ENCODE data around the gene SLC6A6. TPM values are rescaled to one million over a fixed set of nuclear protein-coding genes. Genes with fewer than 3 reads are reported as not detected.

SLC6A6 gene
- total and polyA plus RNA-seq, 12 donors = 10.6 to 197 (median 85.6) TPM

DNA sequence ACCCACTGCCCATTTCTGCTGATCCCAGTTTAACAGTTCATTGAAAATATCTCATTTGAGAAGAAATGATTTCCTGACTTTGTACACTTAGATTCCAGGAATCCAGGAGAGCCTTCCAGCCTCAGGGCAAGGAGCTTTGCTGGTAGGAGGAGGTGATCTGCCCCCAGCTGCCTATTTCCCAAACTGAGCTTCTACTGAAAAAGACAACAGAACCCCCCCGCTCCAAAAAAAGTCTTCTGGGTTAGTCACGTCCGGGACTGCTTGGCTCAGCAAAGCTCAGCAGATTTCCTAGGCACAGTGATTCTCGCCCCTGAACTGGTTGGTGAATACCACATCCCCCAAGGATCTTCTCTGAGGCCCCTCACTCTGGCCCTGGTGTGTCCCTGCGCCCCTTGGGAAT lies 13.1 kb downstream of the SLC6A6 start:
- H3K4me3 ChIP-seq = no peak overlapping the region
- no peaks in the 10 kb centered on the region for H3K9me3 ChIP-seq (replicated peaks in 1 of 3)
- TF ChIP-seq POLR2A (IDR thresholded peaks at IDR 0.05) = peak in 1 of 2 donors; percentile 4
- TF ChIP-seq, protein P1, sequence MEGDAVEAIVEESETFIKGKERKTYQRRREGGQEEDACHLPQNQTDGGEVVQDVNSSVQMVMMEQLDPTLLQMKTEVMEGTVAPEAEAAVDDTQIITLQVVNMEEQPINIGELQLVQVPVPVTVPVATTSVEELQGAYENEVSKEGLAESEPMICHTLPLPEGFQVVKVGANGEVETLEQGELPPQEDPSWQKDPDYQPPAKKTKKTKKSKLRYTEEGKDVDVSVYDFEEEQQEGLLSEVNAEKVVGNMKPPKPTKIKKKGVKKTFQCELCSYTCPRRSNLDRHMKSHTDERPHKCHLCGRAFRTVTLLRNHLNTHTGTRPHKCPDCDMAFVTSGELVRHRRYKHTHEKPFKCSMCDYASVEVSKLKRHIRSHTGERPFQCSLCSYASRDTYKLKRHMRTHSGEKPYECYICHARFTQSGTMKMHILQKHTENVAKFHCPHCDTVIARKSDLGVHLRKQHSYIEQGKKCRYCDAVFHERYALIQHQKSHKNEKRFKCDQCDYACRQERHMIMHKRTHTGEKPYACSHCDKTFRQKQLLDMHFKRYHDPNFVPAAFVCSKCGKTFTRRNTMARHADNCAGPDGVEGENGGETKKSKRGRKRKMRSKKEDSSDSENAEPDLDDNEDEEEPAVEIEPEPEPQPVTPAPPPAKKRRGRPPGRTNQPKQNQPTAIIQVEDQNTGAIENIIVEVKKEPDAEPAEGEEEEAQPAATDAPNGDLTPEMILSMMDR (IDR thresholded peaks at IDR 0.05) = no peak
- H3K4me1 ChIP-seq (replicated peaks in 1 of 2) = peaks cover 54 to 89% of the 10 kb centered on the region in 2 donors
- H3K27ac ChIP-seq = peak overlapping the region in 3 of 5 donors; percentile 78 to 90 (median 90)
- WGBS, 4 donors = 55 to 64% (median 60%) methylated on average over 5 of the region's 5 CpGs
- no peaks in the 10 kb centered on the region for H3K27me3 ChIP-seq
- peak in 3 of 7 donors; percentile 52 to 66 (median 61) for DNase-seq
- H3K36me3 ChIP-seq (replicated peaks in 1 of 2) = peaks cover 0 to 16% of the 10 kb centered on the region in 2 donors
- intact Hi-C loops (cut with DNase I) = no loop called here

DNA sequence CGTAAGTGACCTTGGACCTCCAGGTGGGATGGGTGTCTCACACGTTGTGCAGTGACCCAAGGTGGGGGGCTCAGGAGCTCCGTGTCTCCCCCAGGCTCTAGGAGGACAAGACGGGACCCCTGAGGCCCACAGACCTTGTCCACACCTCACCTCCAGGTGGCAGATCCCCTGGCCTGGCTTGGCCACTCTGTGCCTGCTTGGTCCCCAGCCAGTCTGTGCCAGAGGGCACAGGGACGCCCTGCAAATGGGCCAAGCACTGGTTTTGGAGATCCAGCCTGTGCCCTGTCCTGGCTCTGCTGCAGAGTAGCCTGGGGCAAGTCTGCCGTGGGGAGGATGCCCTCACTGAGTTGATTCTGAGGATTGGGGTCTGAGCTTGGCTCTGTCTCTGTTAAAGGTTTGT lies 14.0 kb downstream of the SLC6A6 start:
- Histone ChIP-seq H3K9me3 (replicated peaks in 1 of 3) (no peaks in the 10 kb centered on the region), H3K36me3 (replicated peaks in 1 of 2) (peaks cover 0 to 9% of the 10 kb centered on the region in 2 donors)
- 78 to 88% (median 80%) methylated on average over 6 of the region's 6 CpGs; no CpG with 5 or more reads in 1 of the 4 donors for WGBS, 4 donors

DNA sequence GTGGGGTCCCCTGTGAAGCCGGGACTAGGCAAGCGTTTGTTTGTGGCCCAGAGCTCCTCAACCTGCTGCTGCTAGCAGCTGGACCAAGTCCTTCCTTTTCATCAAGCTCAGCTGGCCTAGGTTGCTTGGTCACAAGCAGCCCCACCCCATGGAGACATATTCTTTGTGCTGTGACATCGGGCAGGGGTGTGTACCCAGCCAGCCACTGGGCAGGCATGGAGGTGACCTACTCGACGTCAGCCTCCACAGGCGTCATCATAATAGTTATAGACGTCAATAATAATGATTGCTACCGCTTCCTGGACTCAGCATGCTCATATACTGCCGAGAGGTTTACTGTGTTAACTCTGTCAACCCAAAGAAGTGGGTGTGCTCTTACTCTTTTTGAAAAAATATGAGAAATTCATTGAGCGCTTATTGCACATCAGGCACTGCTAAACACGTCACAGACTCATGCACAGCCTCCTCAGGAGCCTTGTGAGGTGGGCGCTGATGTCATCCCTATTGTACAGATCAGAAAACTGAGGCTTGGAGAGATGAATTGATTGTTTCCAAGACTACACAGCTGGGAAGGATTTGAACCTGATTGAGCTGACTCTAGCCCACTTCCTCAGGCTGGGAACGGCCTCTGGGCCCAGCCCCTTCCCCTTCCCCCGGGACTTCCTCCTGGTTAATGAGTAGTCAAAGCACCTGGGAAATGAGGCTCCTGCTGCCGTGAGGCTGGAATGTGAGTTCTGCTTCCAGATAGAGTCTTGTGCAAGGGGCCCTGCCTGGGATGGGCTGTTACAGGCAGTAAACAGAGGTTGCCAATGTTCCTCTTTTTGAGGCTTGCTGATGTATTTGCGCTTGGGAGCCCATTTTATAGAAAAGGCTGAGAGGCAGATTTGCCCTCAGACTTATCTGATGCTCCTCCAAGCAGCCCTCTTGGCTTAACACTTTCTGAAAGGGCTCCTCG lies 16.2 kb downstream of the SLC6A6 start:
- Histone ChIP-seq H3K27ac (peak overlapping the region in 4 of 5 donors; percentile 81 to 90 (median 86)), H3K36me3 (replicated peaks in 1 of 2) (peaks cover 0 to 5% of the 10 kb centered on the region in 2 donors), H3K4me1 (replicated peaks in 1 of 2) (peaks cover 38 to 70% of the 10 kb centered on the region in 2 donors), H3K27me3 (no peaks in the 10 kb centered on the region), H3K4me3 (no peak overlapping the region), H3K9me3 (replicated peaks in 1 of 3) (no peaks in the 10 kb centered on the region)
- TF ChIP-seq, protein P1 (IDR thresholded peaks at IDR 0.05) = no peak
- no peak for TF ChIP-seq POLR2A (IDR thresholded peaks at IDR 0.05)
- peak in 3 of 7 donors; percentile 54 to 60 (median 56) for DNase-seq
- 83 to 86% (median 85%) methylated on average over 17 of the region's 17 CpGs for WGBS, 4 donors
- intact Hi-C loops (cut with DNase I) = no loop called here

More for the DNA sequence above, 14.0 kb downstream of the SLC6A6 start:
- DNase-seq = no peak
- Histone ChIP-seq H3K27ac (peak overlapping the region in 3 of 5 donors; percentile 78 to 90 (median 90)), H3K27me3 (no peaks in the 10 kb centered on the region), H3K4me3 (no peak overlapping the region), H3K4me1 (replicated peaks in 1 of 2) (peaks cover 52 to 84% of the 10 kb centered on the region in 2 donors)
- intact Hi-C loops (cut with DNase I) = no loop called here
- no peak for TF ChIP-seq POLR2A (IDR thresholded peaks at IDR 0.05)

DNA sequence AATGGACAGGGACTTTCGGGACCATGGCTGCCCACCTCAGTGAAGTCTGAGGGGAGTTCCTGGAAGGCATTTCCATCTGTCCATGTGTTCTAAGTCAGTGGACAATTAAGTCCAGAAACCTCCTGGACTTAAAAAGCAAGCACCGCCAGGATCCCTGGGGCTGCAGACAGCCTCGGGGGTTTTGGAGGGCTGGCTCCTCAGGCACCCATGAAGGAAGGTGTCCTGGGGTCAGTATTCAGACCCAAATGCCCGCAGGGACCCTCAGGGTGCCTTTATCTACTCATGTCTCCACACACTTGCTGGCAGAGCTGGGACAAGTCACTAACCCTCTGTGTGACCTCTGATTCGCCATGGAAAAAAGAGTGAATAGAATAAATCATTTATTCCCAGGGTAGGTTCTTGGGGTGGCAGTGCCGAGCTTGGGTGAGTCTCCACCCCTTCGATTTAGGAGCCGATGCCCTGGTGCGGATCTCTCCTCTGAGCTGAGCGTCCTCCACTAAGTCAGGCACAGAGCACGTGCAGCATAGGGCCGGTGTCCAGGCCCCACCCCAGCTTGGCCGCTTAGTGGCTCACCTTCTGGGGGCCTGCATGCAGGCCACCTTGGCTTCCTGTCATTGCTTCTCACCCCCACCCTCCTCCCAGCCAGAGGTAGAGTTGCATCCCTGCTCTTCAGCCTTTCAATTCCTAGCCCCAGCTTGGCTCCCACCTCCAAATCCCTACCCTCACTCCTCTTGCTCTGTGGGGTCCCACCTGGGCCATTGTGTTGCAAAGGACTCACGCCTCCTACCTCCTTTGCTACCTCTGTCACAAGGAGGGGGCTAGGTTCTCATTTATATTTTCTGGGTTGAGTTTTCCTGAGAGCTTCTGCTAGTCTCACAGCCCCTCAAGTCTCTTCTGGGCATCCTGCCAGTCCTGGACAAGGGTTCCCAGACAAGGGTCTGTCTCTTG lies 19.9 kb downstream of the SLC6A6 start:
- Histone ChIP-seq H3K27me3 (no peaks in the 10 kb centered on the region), H3K9me3 (replicated peaks in 1 of 3) (no peaks in the 10 kb centered on the region), H3K36me3 (replicated peaks in 1 of 2) (peaks cover 0 to 5% of the 10 kb centered on the region in 2 donors), H3K4me3 (no peak overlapping the region), H3K4me1 (replicated peaks in 1 of 2) (peaks cover 20 to 62% of the 10 kb centered on the region in 2 donors), H3K27ac (peak overlapping the region in 2 of 5 donors; percentile 7 to 14)
- WGBS, 4 donors = 93 to 94% (median 94%) methylated on average over 12 to 14 of the region's 14 CpGs
- intact Hi-C loops (cut with DNase I) = no loop called here
- no peak for TF ChIP-seq POLR2A (IDR thresholded peaks at IDR 0.05)
- TF ChIP-seq, protein P1 (IDR thresholded peaks at IDR 0.05) = no peak
- no peak for DNase-seq
